H9 (cell line): ENCODE measurements around the gene FHOD3. TPM values are rescaled to one million over a fixed set of nuclear protein-coding genes. Genes with fewer than 3 reads are reported as not detected.

ENCODE experiments used
- DNase-seq: peaks from one replicate; pipeline ENCODE4 v3.0.0-alpha.2; 2017
- H2AFZ ChIP-seq: one replicate; pipeline ENCODE4 v1.6.1; 2013; ENCODE audit warnings: mild to moderate bottlenecking, low read length, control low read depth, moderate library complexity
- H2AK5ac ChIP-seq: 2 replicates; pipeline ENCODE4 v1.6.1; 2013; ENCODE audit warnings: low read length, control low read depth, mixed read lengths; ENCODE audit not compliant: insufficient read length
- H2BK120ac ChIP-seq: one replicate; pipeline ENCODE4 v1.6.1; 2013; ENCODE audit warnings: low read depth, mild to moderate bottlenecking, low read length, control low read depth, inconsistent platforms; ENCODE audit not compliant: poor library complexity, severe bottlenecking
- H2BK12ac ChIP-seq: 2 replicates; pipeline ENCODE4 v1.6.1; 2013; ENCODE audit warnings: low read length, control low read depth, mixed read lengths, low read depth; ENCODE audit not compliant: insufficient read length
- H2BK15ac ChIP-seq: 2 replicates; pipeline ENCODE4 v1.6.1; 2013; ENCODE audit warnings: low read depth, low read length, control low read depth
- H2BK20ac ChIP-seq: one replicate; pipeline ENCODE4 v1.6.1; 2013; ENCODE audit warnings: low read depth, mild to moderate bottlenecking, low read length, control low read depth, inconsistent platforms; ENCODE audit not compliant: poor library complexity, severe bottlenecking
- H2BK5ac ChIP-seq: 2 replicates; pipeline ENCODE4 v1.6.1; 2013; ENCODE audit warnings: low read length, control low read depth, mixed read lengths; ENCODE audit not compliant: insufficient read length
- H3K14ac ChIP-seq: 2 replicates; pipeline ENCODE4 v1.6.1; 2013; ENCODE audit warnings: low read length, control low read depth; ENCODE audit not compliant: insufficient read depth
- H3K18ac ChIP-seq: 2 replicates; pipeline ENCODE4 v1.6.1; 2013; ENCODE audit warnings: low read depth, mild to moderate bottlenecking, mixed read lengths, low read length, control low read depth; ENCODE audit not compliant: insufficient read length
- H3K23ac ChIP-seq: 2 replicates; pipeline ENCODE4 v1.6.1; 2013; ENCODE audit warnings: low read length, control low read depth, mixed read lengths, low read depth; ENCODE audit not compliant: insufficient read length
- H3K23me2 ChIP-seq: 2 replicates; pipeline ENCODE4 v1.6.1; 2013; ENCODE audit warnings: low read depth, mild to moderate bottlenecking, mixed read lengths, low read length, control low read depth; ENCODE audit not compliant: insufficient read length, poor library complexity, severe bottlenecking
- H3K27ac ChIP-seq: 2 replicates; pipeline ENCODE4 v1.5.1; 2013; ENCODE audit warnings: low read length, control low read depth, mixed read lengths, low read depth; ENCODE audit not compliant: insufficient read length
- H3K27me3 ChIP-seq: 2 replicates; pipeline ENCODE4 v1.6.1; 2013; ENCODE audit warnings: low read length, control low read depth, inconsistent platforms; ENCODE audit not compliant: insufficient read depth
- H3K4ac ChIP-seq: 2 replicates; pipeline ENCODE4 v1.6.1; 2013; ENCODE audit warnings: low read depth, mild to moderate bottlenecking, control low read depth, inconsistent platforms, low read length, moderate library complexity
- H3K4me1 ChIP-seq: 2 replicates; pipeline ENCODE4 v1.6.1; 2013; ENCODE audit warnings: low read length, control low read depth, inconsistent platforms; ENCODE audit not compliant: insufficient read depth
- H3K4me2 ChIP-seq: 2 replicates; pipeline ENCODE4 v1.6.1; 2013; ENCODE audit warnings: low read length, control low read depth, mixed read lengths; ENCODE audit not compliant: insufficient read length, insufficient read depth
- H3K56ac ChIP-seq: 2 replicates; pipeline ENCODE4 v1.6.1; 2013; ENCODE audit warnings: low read depth, mild to moderate bottlenecking, mixed read lengths, low read length, control low read depth; ENCODE audit not compliant: insufficient read length
- H3K79me1 ChIP-seq: 2 replicates; pipeline ENCODE4 v1.6.1; 2013; ENCODE audit warnings: low read depth, mild to moderate bottlenecking, moderate library complexity, low read length, control low read depth, inconsistent platforms; ENCODE audit not compliant: insufficient read depth, poor library complexity, severe bottlenecking
- H3K79me2 ChIP-seq: 2 replicates; pipeline ENCODE4 v1.6.1; 2013; ENCODE audit warnings: low read length, control low read depth, inconsistent platforms; ENCODE audit not compliant: insufficient read depth
- H3K9ac ChIP-seq: 2 replicates; pipeline ENCODE4 v1.6.1; 2013; ENCODE audit warnings: low read length, control low read depth, mixed read lengths; ENCODE audit not compliant: insufficient read length; ENCODE audit errors: extremely low read depth
- H3K9me3 ChIP-seq: one replicate; pipeline ENCODE4 v1.6.1; 2013; ENCODE audit warnings: low read depth, low read length, inconsistent platforms; ENCODE audit not compliant: control insufficient read depth
- H3T11ph ChIP-seq: one replicate; pipeline ENCODE4 v1.6.1; 2013; ENCODE audit warnings: mild to moderate bottlenecking, low read length, control low read depth, inconsistent platforms
- H4K20me1 ChIP-seq: one replicate; pipeline ENCODE4 v1.6.1; 2013; ENCODE audit not compliant: control insufficient read depth, insufficient read length, insufficient read depth
- H4K5ac ChIP-seq: 2 replicates; pipeline ENCODE4 v1.6.1; 2013; ENCODE audit warnings: low read depth, mild to moderate bottlenecking, mixed read lengths, low read length, control low read depth; ENCODE audit not compliant: insufficient read length
- H4K8ac ChIP-seq: replicated peaks from 2 replicates; pipeline ENCODE4 v1.6.1; 2013; ENCODE audit warnings: low read length, control low read depth, mixed read lengths, low read depth; ENCODE audit not compliant: insufficient read length
- H4K91ac ChIP-seq: 2 replicates; pipeline ENCODE4 v1.6.1; 2013; ENCODE audit warnings: low read depth, mild to moderate bottlenecking, moderate library complexity, mixed read lengths, low read length, control low read depth; ENCODE audit not compliant: insufficient read length
- H3K27ac Mint-ChIP-seq, 3 experiments: 2 replicates in 2 of 3; 3 replicates in 1 of 3; pipeline ENCODE4 v1.8.0; 2020 to 2021; ENCODE audit warnings: mixed read lengths in 3 of 3, mild to moderate bottlenecking in 1 of 3, moderate library complexity in 1 of 3
- H3K27me3 Mint-ChIP-seq: 2 replicates; pipeline ENCODE4 v1.8.0; 2021; ENCODE audit warnings: low read depth, mild to moderate bottlenecking, moderate library complexity, mixed read lengths
- H3K36me3 Mint-ChIP-seq, 3 experiments: 2 replicates in 2 of 3; 3 replicates in 1 of 3; pipeline ENCODE4 v1.8.0; 2020 to 2021; ENCODE audit warnings: low read depth in 3 of 3, mixed read lengths in 3 of 3; ENCODE audit not compliant: insufficient read depth in 1 of 3
- H3K4me1 Mint-ChIP-seq, 2 experiments: 2 replicates each; pipeline ENCODE4 v1.8.0; 2020; ENCODE audit warnings: mixed read lengths in 2 of 2
- H3K4me3 Mint-ChIP-seq, 2 experiments: 2 replicates in 1 of 2; 3 replicates in 1 of 2; pipeline ENCODE4 v1.8.0; 2020 to 2021; ENCODE audit warnings: mild to moderate bottlenecking in 2 of 2, mixed read lengths in 2 of 2, moderate library complexity in 1 of 2
- H3K9me3 Mint-ChIP-seq, 2 experiments: 2 replicates in 1 of 2; 3 replicates in 1 of 2; pipeline ENCODE4 v1.8.0; 2020; ENCODE audit warnings: mild to moderate bottlenecking in 2 of 2, mixed read lengths in 2 of 2, moderate library complexity in 1 of 2
- WGBS: extraction: QIAGEN DNeasy Blood & Tissue Kit; methylation state at CpG from one replicate; pipeline ENCODE4 v1.1.7; 2013; ENCODE audit warnings: missing lambda C conversion rate, low lambda C conversion rate, mixed read lengths; ENCODE audit not compliant: insufficient read length; ENCODE audit errors: extremely low coverage; 5-methylcytosine and 5-hydroxymethylcytosine counted together
- total RNA-seq: library from RNA; stranded (reverse); gene quantifications from 2 replicates; pipeline ENCODE4 v1.2.1, GENCODE V29; 2021
- TF ChIP-seq, protein P1 (sequence below): fragments of 200-600 bp; sonication (generic); conservative IDR thresholded peaks from 3 replicates; pipeline ENCODE4 v1.8.0; 2021; ENCODE audit warnings: antibody characterized with exemption, mild to moderate bottlenecking

Gene FHOD3
- total RNA-seq, 1 experiment from 2014 or later, result 8.0 TPM

DNA sequence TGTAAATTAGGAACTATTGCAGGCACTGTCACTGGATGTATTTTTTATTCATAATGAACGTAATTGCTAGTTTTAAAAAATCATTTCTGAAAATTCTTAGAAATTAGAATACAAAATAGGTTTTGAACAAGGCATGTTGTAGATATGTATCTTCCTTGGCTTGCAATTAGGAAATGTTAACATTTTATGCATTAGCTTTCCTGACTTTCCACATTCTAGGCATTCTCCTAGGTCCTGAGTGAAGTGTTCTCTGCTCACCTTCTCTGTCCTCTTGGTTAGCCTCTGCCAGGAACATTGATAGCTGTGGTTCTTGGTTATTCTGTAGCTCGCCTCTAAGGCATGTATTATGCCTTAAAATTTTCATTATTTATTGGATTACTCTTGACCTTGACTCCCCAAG lies 130.3 kb downstream of the FHOD3 start:
- Histone ChIP-seq H3K9me3 (no peaks in the 10 kb centered on the region), H3K79me1 (no peaks in the 10 kb centered on the region), H3T11ph (no peak overlapping the region), H4K91ac (no peak overlapping the region), H3K4me2 (no peak overlapping the region), H2BK15ac (no peak overlapping the region), H2BK5ac (no peak overlapping the region), H2BK120ac (no peak overlapping the region), H3K27ac (no peak overlapping the region), H3K9ac (no peak overlapping the region), H4K20me1 (no peaks in the 10 kb centered on the region), H3K4ac (no peak overlapping the region), H3K27me3 (no peaks in the 10 kb centered on the region), H2AK5ac (no peak overlapping the region), H4K8ac (no peak overlapping the region), H3K18ac (no peak overlapping the region), H3K79me2 (no peaks in the 10 kb centered on the region), H3K23ac (no peak overlapping the region), H4K5ac (no peak overlapping the region), H3K14ac (no peak overlapping the region), H2BK20ac (no peak overlapping the region), H3K23me2 (no peaks in the 10 kb centered on the region), H2BK12ac (no peak overlapping the region), H3K56ac (no peak overlapping the region), H2AFZ (no peak overlapping the region), H3K4me1 (no peaks in the 10 kb centered on the region)
- WGBS, result no CpG with 5 or more reads among the region's 2 CpGs
- Mint-ChIP-seq H3K27me3 (no peaks in the 10 kb centered on the region), H3K27ac (no peak overlapping the region; a peak in 1 of 7 replicates), H3K4me1 (peaks cover 4 to 10% of the 10 kb centered on the region in 2 experiments; a peak in 3 of 4 replicates), H3K36me3 (no peaks in the 10 kb centered on the region; a peak in 1 of 7 replicates), H3K9me3 (no peaks in the 10 kb centered on the region), H3K4me3 (no peak overlapping the region)
- TF ChIP-seq, protein P1, sequence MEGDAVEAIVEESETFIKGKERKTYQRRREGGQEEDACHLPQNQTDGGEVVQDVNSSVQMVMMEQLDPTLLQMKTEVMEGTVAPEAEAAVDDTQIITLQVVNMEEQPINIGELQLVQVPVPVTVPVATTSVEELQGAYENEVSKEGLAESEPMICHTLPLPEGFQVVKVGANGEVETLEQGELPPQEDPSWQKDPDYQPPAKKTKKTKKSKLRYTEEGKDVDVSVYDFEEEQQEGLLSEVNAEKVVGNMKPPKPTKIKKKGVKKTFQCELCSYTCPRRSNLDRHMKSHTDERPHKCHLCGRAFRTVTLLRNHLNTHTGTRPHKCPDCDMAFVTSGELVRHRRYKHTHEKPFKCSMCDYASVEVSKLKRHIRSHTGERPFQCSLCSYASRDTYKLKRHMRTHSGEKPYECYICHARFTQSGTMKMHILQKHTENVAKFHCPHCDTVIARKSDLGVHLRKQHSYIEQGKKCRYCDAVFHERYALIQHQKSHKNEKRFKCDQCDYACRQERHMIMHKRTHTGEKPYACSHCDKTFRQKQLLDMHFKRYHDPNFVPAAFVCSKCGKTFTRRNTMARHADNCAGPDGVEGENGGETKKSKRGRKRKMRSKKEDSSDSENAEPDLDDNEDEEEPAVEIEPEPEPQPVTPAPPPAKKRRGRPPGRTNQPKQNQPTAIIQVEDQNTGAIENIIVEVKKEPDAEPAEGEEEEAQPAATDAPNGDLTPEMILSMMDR, result no peak
- DNase-seq, result no peak
